Stimulated activated effector memory CD8-positive, alpha-beta T cell treated with anti-CD3 and anti-CD28 coated beads, Interleukin-12 subunit alpha, Interleukin-12 subunit beta, amount 100 ng/mL, for 72 hours (primary cell): ENCODE results near the gene ABR.
"Not testable (repeated sequence)": the region's sequence is repeated elsewhere in the genome, so short reads cannot be mapped to it uniquely, and the experiment has no call there.

Experiments used
- ATAC-seq: fragments of 150-1000 bp; cut with Tn5 transposase; 2 replicates; pipeline ENCODE4 v1.10.0; 2021
- DNase-seq, 2 donors: peaks; one replicate each; pipeline ENCODE4 v3.0.0; 2021 to 2022; ENCODE audit warnings: low spot score in 2 of 2
- H3K27ac Mint-ChIP-seq: one replicate; pipeline ENCODE4 v1.8.0; 2022; ENCODE audit warnings: mild to moderate bottlenecking, mixed read lengths
- H3K36me3 Mint-ChIP-seq: one replicate; pipeline ENCODE4 v1.8.0; 2022; ENCODE audit warnings: mild to moderate bottlenecking, mixed read lengths
- H3K4me1 Mint-ChIP-seq: one replicate; pipeline ENCODE4 v1.8.0; 2022; ENCODE audit warnings: mixed read lengths
- H3K4me3 Mint-ChIP-seq: one replicate; pipeline ENCODE4 v1.8.0; 2022; ENCODE audit warnings: mild to moderate bottlenecking, mixed read lengths
- H3K9me3 Mint-ChIP-seq: one replicate; pipeline ENCODE4 v1.8.0; 2022; ENCODE audit warnings: mixed read lengths

ABR gene

GRCh38 chr17:1150863-1151600 is 28.7 kb downstream of the ABR start:
- peaks cover 11% of the 10 kb centered on the region for H3K36me3 Mint-ChIP-seq
- no peaks in the 10 kb centered on the region for H3K9me3 Mint-ChIP-seq

GRCh38 chr17:1149869-1150268 is 29.9 kb downstream of the ABR start:
- no peak overlapping the region for H3K4me3 Mint-ChIP-seq
- ATAC-seq: no peak
- H3K27ac Mint-ChIP-seq: no peak overlapping the region
- no peak for DNase-seq
- no peaks in the 10 kb centered on the region for H3K4me1 Mint-ChIP-seq
- peaks cover 11% of the 10 kb centered on the region for H3K36me3 Mint-ChIP-seq
- no peaks in the 10 kb centered on the region for H3K9me3 Mint-ChIP-seq

More at GRCh38 chr17:1150863-1151600, 28.7 kb downstream of the ABR start:
- Mint-ChIP-seq H3K27ac (no peak overlapping the region), H3K4me3 (no peak overlapping the region), H3K4me1 (no peaks in the 10 kb centered on the region)
- ATAC-seq (no peak), DNase-seq (no peak)

DNA sequence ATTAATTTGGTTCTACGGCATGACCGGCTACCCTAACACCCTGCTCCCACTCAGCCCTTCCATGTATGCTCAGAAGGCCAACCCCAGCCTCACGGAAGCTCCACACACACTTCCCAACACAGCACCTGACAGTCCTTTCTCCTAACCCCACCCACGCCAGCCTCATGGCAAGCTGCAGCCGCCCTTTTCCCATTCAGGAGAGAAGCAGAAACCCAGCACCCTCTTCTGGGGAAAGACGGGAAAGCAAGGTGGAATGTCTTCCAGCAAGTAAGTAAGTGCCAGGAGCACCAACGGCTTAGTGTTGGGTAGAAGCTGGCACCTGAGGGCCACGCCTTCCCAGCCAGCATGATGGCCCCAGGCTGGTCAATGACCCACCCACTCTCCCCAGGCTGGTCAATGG is 32.1 kb downstream of the ABR start:
- DNase-seq (no peak), ATAC-seq (no peak)
- H3K27ac Mint-ChIP-seq: no peak overlapping the region
- H3K36me3 Mint-ChIP-seq: peaks cover 11% of the 10 kb centered on the region
- H3K4me1 Mint-ChIP-seq: no peaks in the 10 kb centered on the region
- no peaks in the 10 kb centered on the region for H3K9me3 Mint-ChIP-seq
- H3K4me3 Mint-ChIP-seq: no peak overlapping the region

DNA sequence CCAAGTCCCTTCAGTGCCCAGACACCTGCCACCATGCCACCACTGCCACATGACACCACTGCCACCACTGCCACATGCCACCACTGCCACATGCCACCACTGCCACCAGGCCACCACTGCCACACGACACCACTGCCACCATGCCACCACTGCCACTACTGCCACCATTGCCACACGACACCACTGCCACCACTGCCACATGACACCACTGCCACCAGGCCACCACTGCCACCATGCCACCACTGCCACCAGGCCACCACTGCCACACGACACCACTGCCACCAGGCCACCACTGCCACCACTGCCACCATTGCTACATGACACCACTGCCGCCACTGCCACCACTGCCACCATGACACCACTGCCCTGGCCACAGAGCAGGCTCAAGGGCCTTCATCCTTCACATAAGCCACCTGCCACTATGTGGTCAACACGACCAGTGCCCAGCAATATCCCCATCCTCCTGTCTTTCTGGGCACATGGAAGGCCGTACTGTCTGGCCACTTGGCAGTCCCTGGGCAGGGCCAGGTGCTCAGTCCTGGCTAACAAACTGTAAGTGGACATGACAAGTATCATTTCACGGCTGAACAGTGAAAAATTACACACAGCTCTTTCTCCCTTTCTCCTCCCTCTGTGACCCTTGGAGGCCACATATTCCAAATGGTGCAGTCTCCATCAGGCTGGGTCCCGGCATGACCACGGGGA is 33.1 kb downstream of the ABR start:
- Mint-ChIP-seq H3K27ac (peak overlapping the region; percentile 82), H3K4me3 (no peak overlapping the region), H3K4me1 (no peaks in the 10 kb centered on the region), H3K9me3 (no peaks in the 10 kb centered on the region), H3K36me3 (peaks cover 11% of the 10 kb centered on the region)
- DNase-seq (no peak), ATAC-seq (no peak)

- DNase-seq: no peak
- H3K27ac Mint-ChIP-seq: peak overlapping the region; percentile 82
- peaks cover 11% of the 10 kb centered on the region for H3K36me3 Mint-ChIP-seq
- no peaks in the 10 kb centered on the region for H3K4me1 Mint-ChIP-seq
- no peak overlapping the region for H3K4me3 Mint-ChIP-seq
- no peak for ATAC-seq
- H3K9me3 Mint-ChIP-seq: no peaks in the 10 kb centered on the region
These were observed 34.3 kb downstream of the ABR start for GRCh38 chr17:1145311-1145986.

- no peak overlapping the region for H3K27ac Mint-ChIP-seq
- no peak overlapping the region for H3K4me3 Mint-ChIP-seq
- no peaks in the 10 kb centered on the region for H3K9me3 Mint-ChIP-seq
- H3K36me3 Mint-ChIP-seq: peaks cover 11% of the 10 kb centered on the region
- no peaks in the 10 kb centered on the region for H3K4me1 Mint-ChIP-seq
- no peak for DNase-seq
- no peak for ATAC-seq
These were observed 35.6 kb downstream of the ABR start for GRCh38 chr17:1144162-1144561.

GRCh38 chr17:1143573-1143972 is 36.2 kb downstream of the ABR start:
- peaks cover 11% of the 10 kb centered on the region for H3K36me3 Mint-ChIP-seq

DNA sequence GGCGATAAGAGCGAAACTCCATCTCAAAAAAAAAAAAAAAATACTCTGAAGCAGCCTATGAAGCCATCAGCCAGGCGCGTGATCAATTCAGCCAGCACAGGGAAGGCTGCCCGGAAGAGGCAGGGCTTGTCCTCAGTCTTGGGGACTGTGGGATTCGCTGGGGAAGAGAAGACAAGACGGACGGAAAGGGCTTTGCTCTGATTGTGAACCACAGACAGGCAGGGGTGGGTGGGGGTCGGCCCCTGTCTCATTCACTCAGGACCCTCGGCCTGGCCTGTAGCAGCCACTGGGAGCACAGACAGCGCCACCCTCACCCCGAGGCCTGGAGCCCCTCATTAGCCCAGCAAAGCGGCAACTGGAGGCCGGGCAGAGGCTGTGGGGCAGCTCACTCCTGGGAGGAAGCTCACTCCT is 37.2 kb downstream of the ABR start:
- Mint-ChIP-seq H3K9me3 (no peaks in the 10 kb centered on the region), H3K4me1 (no peaks in the 10 kb centered on the region), H3K36me3 (peaks cover 11% of the 10 kb centered on the region), H3K27ac (peak overlapping the region; percentile 29), H3K4me3 (no peak overlapping the region)
- DNase-seq (no peak), ATAC-seq (no peak)

More at GRCh38 chr17:1143573-1143972, 36.2 kb downstream of the ABR start:
- DNase-seq (no peak), ATAC-seq (no peak)
- Mint-ChIP-seq H3K4me1 (no peaks in the 10 kb centered on the region), H3K27ac (no peak overlapping the region), H3K4me3 (no peak overlapping the region), H3K9me3 (no peaks in the 10 kb centered on the region)

DNA sequence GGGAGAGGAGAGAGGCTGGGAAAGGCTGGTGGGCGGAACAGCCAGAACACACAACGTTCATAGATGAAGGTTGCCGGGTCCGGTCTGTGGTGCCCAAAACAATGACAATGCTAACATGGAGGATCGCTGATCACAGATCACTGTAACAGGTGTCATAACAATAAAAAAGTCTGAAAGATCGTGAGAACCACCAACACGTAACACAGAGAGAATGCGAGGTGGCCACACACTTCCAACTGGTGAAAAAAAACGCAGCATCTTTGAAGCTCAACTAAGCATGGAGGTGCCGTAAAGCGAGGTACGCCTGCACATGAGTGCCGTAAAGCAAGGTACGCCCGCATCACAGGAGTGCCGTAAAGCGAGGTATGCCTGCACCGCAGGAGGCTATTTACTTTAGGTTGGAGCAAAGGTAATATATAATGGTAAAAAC is 42.3 kb downstream of the ABR start:
- H3K4me1 Mint-ChIP-seq: no peaks in the 10 kb centered on the region
- no peak overlapping the region for H3K4me3 Mint-ChIP-seq
- ATAC-seq (no peak), DNase-seq (no peak)
- no peaks in the 10 kb centered on the region for H3K9me3 Mint-ChIP-seq
- H3K36me3 Mint-ChIP-seq: no peaks in the 10 kb centered on the region
- H3K27ac Mint-ChIP-seq: peak overlapping the region; percentile 37

- Mint-ChIP-seq H3K36me3 (no peaks in the 10 kb centered on the region), H3K9me3 (no peaks in the 10 kb centered on the region), H3K4me3 (no peak overlapping the region), H3K27ac (peak overlapping the region; percentile 37), H3K4me1 (no peaks in the 10 kb centered on the region)
- ATAC-seq (no peak), DNase-seq (no peak)
These were observed 43.0 kb downstream of the ABR start for GRCh38 chr17:1136748-1137147.

- Mint-ChIP-seq H3K27ac (no peak overlapping the region), H3K36me3 (no peaks in the 10 kb centered on the region), H3K9me3 (no peaks in the 10 kb centered on the region), H3K4me3 (no peak overlapping the region), H3K4me1 (no peaks in the 10 kb centered on the region)
- no peak for DNase-seq
- ATAC-seq: no peak
These were observed 45.0 kb downstream of the ABR start for GRCh38 chr17:1134634-1135324.

DNA sequence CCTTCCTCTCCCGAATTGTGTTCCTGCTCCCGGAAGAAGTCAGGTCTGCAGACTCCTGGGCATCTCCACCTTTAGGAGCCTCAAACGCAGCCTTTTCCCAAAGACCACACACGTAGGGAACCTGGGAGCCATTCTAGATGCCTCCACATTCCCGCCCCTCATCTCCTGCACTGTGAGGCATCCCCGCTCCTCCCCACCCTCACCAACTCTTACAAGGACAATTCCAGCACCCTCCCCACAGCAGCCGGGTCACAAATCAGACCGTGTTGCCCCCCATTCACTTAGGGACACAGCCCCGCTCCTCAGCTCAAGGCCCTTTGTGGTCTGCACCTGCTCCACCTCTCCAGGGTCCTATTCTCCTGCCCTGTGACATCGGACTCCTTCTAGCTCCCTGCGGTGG is 49.6 kb downstream of the ABR start:
- H3K36me3 Mint-ChIP-seq: no peaks in the 10 kb centered on the region
- H3K27ac Mint-ChIP-seq: no peak overlapping the region
- ATAC-seq: no peak
- no peak overlapping the region for H3K4me3 Mint-ChIP-seq
- H3K4me1 Mint-ChIP-seq: no peaks in the 10 kb centered on the region
- H3K9me3 Mint-ChIP-seq: no peaks in the 10 kb centered on the region
- DNase-seq: no peak

DNA sequence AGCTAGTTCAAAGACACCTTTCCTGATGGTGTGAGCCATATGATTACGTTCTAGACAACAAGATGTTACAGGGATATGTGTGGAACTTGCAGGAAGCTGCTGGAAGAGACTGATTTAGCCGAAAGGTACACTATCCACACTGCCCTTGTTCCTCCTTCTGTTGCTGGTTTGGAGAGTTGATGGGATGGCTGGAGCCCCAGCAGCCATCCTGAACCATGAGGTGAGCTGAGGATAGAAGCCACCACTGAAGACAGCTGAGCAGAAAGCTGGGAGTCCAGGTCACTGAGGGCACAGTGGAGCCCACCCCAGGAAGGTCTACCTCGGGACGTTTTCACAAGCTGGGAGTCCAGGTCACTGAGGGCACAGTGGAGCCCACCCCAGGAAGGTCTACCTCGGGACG is 51.3 kb downstream of the ABR start:
- H3K36me3 Mint-ChIP-seq, H3K4me1 Mint-ChIP-seq, H3K4me3 Mint-ChIP-seq, DNase-seq, ATAC-seq, H3K9me3 Mint-ChIP-seq, H3K27ac Mint-ChIP-seq: not testable (repeated sequence)

DNA sequence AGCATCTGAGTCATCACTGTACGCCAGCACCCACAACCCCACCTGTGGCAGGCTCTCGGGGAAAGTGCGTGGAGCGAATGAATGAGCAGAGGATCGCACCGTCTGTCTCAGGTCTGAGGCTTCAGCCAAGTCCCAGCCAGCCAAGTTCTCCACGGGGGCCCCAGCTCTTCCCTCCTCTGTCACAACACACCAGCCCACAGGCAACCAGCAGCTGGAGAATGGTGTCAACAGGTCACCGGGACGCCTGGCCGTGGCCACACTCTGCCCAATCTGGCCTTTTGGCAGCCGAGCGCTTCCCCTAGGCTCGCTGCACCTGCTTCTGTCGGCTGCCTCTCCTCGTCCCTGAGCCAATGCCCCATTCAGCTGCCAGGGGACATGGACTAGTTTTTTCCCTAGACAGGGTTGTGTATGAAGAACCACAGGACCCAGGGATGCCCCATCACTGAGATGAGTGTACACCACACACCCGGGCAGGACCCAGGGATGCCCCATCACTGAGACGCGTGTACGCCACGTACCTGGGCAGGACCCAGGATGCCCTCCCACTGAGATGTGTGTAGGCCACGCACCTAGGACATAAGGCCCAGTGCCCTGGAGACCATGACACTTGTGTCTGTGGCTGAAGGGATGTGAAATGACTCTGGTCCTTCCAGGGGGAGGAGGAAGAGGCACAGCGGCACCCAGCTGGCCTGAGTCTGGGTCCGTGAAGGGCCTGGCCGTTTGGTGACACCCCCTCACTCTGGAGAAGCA is 52.8 kb downstream of the ABR start:
- no peak for DNase-seq
- H3K4me3 Mint-ChIP-seq: no peak overlapping the region
- no peaks in the 10 kb centered on the region for H3K9me3 Mint-ChIP-seq
- no peak overlapping the region for H3K27ac Mint-ChIP-seq
- ATAC-seq: no peak
- H3K4me1 Mint-ChIP-seq: peaks cover 8% of the 10 kb centered on the region
- no peaks in the 10 kb centered on the region for H3K36me3 Mint-ChIP-seq
